Ascending aorta (tissue), 2 donors: ENCODE measurements around the gene ESF1. TPM values are rescaled to one million over a fixed set of nuclear protein-coding genes. Genes with fewer than 3 reads are reported as not detected.
"Not testable (repeated sequence)": the region's sequence is repeated elsewhere in the genome, so short reads cannot be mapped to it uniquely, and the experiment has no call there.

Source experiments
- DNase-seq, 2 donors: peaks; one replicate each; pipeline ENCODE4 v3.0.0-alpha.2; 2019; ENCODE audit warnings: low spot score in 2 of 2
- H3K27ac ChIP-seq, 2 donors: fragments of 200-600 bp; sonication (generic); one replicate each; pipeline ENCODE4 v1.5.1; 2016 to 2017; ENCODE audit warnings: mild to moderate bottlenecking in 1 of 2
- H3K27me3 ChIP-seq: fragments of 200-600 bp; sonication (generic); one replicate; pipeline ENCODE4 v1.5.1; 2017
- H3K36me3 ChIP-seq, 2 donors: fragments of 200-600 bp; sonication (generic); one replicate each; pipeline ENCODE4 v1.5.1; 2016
- H3K4me1 ChIP-seq, 2 donors: fragments of 200-600 bp; sonication (generic); one replicate each; pipeline ENCODE4 v1.5.1; 2016 to 2017; ENCODE audit warnings: mild to moderate bottlenecking in 1 of 2
- H3K4me3 ChIP-seq, 2 donors: fragments of 200-600 bp; sonication (generic); one replicate each; pipeline ENCODE4 v1.5.1; 2016 to 2017; ENCODE audit warnings: mild to moderate bottlenecking in 1 of 2
- H3K9me3 ChIP-seq, 2 donors: fragments of 200-600 bp; sonication (generic); one replicate each; pipeline ENCODE4 v1.5.1; 2016
- intact Hi-C: fragments of 100-400 bp; cut with DNase I; formaldehyde crosslinking; loops from one replicate; pipeline ENCODE4 v1.15.1; 2023
- total RNA-seq: library from RNA; depleted of rRNA; stranded (reverse); fragments of >200 nt; gene quantifications from one replicate; pipeline ENCODE4 v1.1.0, GENCODE V29; 2016
- TF ChIP-seq, protein P1 (sequence below), 3 experiments: fragments of 200-600 bp in 2 of 3; fragments of 450-650 bp in 1 of 3; sonication (generic) in 2 of 3; IDR thresholded peaks; one replicate each; pipeline ENCODE4 v1.5.1; 2016 to 2019; ENCODE audit warnings: antibody characterized with exemption in 3 of 3, mild to moderate bottlenecking in 1 of 3, moderate library complexity in 1 of 3

The ESF1 gene
- total RNA-seq, 1 donor from 2014 or later = 5.7 TPM

DNA sequence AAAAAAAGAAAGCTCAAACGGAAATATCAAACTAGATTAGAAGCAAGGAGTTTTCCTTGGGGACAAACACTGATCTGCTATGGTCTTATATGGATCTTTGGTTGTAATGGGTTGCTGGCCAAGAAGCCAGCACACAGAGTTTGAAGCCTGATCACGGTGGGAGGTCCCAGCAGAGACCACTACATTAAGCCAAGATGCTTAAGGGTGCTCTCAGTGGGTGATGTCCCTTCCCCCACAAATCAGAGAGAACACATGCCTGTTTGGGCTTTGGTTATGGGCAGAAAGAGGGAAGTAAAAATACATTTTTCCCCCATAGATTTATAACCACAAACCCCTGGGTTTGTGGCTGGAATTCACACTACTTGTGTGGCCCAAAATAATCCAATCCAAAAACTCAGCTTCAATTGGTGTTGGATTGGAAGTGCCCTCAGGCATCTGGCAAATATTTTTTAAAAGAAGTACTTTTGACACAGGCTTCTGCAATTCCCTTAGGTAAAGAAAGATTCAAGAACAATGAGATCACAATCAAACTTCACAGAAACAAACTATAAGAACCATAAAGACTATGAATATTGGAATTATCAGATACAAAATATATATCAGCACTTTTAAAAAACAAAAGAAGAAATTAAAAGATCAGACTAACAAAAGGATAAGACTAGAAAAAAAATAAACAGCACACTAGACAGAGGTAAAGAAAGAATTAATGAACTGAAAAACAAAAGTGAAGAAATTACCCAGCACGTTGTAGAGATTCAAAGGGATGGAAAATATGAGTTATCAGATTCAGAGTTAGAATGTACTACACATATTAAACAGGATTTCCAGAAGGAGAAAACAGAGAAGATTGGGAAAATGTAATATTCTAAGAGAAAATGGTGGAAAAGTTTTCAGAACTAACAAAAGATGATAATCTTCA, 44.7 kb downstream of the ESF1 start:
- H3K36me3 ChIP-seq = peaks cover 3 to 7% of the 10 kb centered on the region in 2 donors
- H3K4me3 ChIP-seq = no peak overlapping the region
- peak overlapping the region; percentile 85 to 88 for H3K27ac ChIP-seq
- TF ChIP-seq, protein P1, sequence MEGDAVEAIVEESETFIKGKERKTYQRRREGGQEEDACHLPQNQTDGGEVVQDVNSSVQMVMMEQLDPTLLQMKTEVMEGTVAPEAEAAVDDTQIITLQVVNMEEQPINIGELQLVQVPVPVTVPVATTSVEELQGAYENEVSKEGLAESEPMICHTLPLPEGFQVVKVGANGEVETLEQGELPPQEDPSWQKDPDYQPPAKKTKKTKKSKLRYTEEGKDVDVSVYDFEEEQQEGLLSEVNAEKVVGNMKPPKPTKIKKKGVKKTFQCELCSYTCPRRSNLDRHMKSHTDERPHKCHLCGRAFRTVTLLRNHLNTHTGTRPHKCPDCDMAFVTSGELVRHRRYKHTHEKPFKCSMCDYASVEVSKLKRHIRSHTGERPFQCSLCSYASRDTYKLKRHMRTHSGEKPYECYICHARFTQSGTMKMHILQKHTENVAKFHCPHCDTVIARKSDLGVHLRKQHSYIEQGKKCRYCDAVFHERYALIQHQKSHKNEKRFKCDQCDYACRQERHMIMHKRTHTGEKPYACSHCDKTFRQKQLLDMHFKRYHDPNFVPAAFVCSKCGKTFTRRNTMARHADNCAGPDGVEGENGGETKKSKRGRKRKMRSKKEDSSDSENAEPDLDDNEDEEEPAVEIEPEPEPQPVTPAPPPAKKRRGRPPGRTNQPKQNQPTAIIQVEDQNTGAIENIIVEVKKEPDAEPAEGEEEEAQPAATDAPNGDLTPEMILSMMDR (IDR thresholded peaks at IDR 0.05) = no peak
- DNase-seq = peak in 1 of 2 donors; percentile 68
- peaks cover 0 to 39% of the 10 kb centered on the region in 2 donors for H3K4me1 ChIP-seq
- intact Hi-C loops = loop anchor here (1.0 to 5.0 kb wide), 3 partner anchors 53 to 128 kb away; no protein-coding TSS in a partner anchor
- H3K27me3 ChIP-seq = no peaks in the 10 kb centered on the region
- H3K9me3 ChIP-seq = peaks cover 0 to 9% of the 10 kb centered on the region in 2 donors

DNA sequence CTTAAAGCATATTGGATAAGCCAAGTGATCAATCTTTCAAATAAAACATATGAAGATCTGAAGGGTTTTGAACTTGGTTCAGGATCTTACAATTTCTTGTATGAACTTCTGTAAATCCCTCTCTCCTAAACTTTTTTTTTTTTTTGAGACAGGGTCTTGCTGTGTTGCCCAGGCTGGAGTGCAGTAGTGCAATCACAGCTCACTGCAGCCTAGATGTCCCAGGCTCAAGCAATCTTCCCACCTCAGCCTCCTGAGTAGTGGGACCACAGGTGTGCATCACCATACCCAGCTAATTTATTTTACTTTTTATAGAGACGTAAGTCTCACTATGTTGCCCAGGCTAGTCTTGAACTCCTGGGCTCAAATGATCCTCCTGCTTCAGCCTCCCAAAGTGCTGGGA, 46.5 kb downstream of the ESF1 start:
- Histone ChIP-seq H3K27ac (peak overlapping the region; percentile 85 to 88), H3K36me3 (peaks cover 3 to 12% of the 10 kb centered on the region in 2 donors), H3K4me1 (peaks cover 0 to 39% of the 10 kb centered on the region in 2 donors)
- not testable (repeated sequence) for H3K27me3 ChIP-seq, DNase-seq, H3K4me3 ChIP-seq, H3K9me3 ChIP-seq
- intact Hi-C loops = loop anchor here (5.0 kb wide), 2 partner anchors 51 to 126 kb away; no protein-coding TSS in a partner anchor

DNA sequence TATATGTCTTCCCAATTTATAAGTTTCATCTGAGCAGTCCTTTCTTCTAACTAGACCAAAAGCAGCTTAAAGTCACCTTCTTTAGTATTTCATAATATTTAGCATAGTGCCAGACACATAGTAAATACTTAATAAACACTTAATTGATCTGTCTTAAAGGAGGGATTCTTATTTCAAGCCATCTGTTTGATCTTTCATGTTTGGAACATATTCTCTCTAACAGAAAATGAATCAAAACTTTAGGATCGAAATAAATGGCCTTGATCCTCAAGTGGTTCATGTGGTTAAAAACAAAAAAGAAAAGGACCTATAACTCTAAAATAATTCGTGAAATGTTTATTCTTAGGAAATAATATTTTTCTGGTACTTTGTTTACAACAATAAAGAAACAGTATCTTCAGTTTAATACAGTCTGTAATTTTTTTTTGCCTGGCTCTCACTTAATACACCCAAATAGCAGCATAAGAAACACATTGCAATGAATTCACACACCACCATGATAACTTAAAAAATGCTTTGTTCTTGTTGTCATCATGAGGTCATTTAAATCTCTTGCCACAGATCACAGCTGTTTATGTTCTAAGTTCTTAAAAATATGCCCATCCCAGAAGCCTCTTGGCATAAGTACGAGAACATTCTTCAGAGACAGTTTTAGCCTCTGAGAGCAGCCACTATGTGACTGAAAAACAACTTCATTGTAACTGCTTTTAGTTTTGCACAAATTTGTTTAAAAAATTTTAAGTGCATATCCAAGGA, 48.1 kb downstream of the ESF1 start:
- H3K4me1 ChIP-seq = peaks cover 0 to 39% of the 10 kb centered on the region in 2 donors
- intact Hi-C loops = loop anchor here (2.0 to 5.0 kb wide), 3 partner anchors 36 to 124 kb away; no protein-coding TSS in a partner anchor
- no peaks in the 10 kb centered on the region for H3K27me3 ChIP-seq
- H3K36me3 ChIP-seq = peaks cover 5 to 21% of the 10 kb centered on the region in 2 donors
- TF ChIP-seq, protein P1 (IDR thresholded peaks at IDR 0.05) = no peak
- DNase-seq = no peak
- H3K4me3 ChIP-seq = no peak overlapping the region
- peak overlapping the region; percentile 85 to 88 for H3K27ac ChIP-seq
- H3K9me3 ChIP-seq = peaks cover 0 to 9% of the 10 kb centered on the region in 2 donors

DNA sequence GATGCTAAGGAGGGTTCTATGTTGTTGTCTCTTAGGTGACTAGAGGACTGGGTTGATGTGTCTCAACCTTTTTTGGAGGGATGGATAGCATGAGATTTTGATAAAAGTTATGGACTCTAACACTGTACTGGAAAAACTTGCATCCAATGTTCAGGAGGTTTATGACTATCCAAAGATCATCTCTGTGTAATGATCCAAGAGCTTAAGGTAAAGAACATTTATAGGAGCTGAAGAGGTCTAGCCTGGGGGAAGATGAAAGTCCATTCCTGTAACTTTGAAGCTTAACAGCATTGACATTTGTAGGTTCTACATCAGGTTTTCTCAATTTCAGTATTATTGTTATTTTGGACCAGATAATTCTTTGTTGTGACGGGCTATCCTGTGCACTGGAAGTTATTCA, 48.9 kb downstream of the ESF1 start:
- Histone ChIP-seq H3K27ac (peak overlapping the region; percentile 85 to 88), H3K27me3 (no peaks in the 10 kb centered on the region), H3K36me3 (peaks cover 5 to 22% of the 10 kb centered on the region in 2 donors), H3K4me1 (peaks cover 0 to 35% of the 10 kb centered on the region in 2 donors), H3K4me3 (no peak overlapping the region), H3K9me3 (peaks cover 0 to 6% of the 10 kb centered on the region in 2 donors)
- TF ChIP-seq, protein P1 (IDR thresholded peaks at IDR 0.05) = no peak
- DNase-seq = no peak
- intact Hi-C loops = loop anchor here (2.0 to 5.0 kb wide), 3 partner anchors 35 to 124 kb away; no protein-coding TSS in a partner anchor

DNA sequence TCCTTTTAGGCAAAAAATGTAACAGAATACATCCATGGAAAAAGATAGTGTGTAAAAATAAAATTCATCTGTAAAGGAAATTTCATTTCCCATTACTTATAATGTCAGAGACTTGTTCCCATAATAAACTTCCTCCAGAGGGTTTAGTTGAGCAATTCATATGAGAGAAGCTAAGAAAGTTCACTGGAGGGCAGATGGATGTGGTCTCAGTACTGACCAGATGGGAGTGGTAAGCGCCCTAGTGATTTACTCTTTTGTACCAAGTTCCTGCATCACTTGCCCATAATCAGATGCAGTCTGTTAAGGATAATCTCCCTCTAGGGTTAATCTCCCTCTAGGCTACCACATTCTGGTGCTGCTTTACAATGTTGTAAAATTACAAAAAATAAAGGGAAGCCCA, 61.7 kb downstream of the ESF1 start:
- intact Hi-C loops = no loop called here
- no peaks in the 10 kb centered on the region for H3K4me1 ChIP-seq
- no peak for DNase-seq
- TF ChIP-seq, protein P1 (IDR thresholded peaks at IDR 0.05) = no peak
- H3K27me3 ChIP-seq = no peaks in the 10 kb centered on the region
- no peaks in the 10 kb centered on the region for H3K9me3 ChIP-seq
- H3K36me3 ChIP-seq = peaks cover 0 to 5% of the 10 kb centered on the region in 2 donors
- no peak overlapping the region for H3K4me3 ChIP-seq
- H3K27ac ChIP-seq = no peak overlapping the region
